GM06990 (cell line): ENCODE measurements around the gene GRID1.

ENCODE experiments used
- DNase-seq: peaks from one replicate; pipeline ENCODE4 v3.0.0-alpha.2; 2011; ENCODE audit not compliant: insufficient read length; ENCODE audit errors: extremely low read depth
- H3K27me3 ChIP-seq: replicated peaks from 2 replicates; pipeline ENCODE4 v1.6.0; 2011; ENCODE audit warnings: low read length; ENCODE audit not compliant: control insufficient read depth, insufficient read depth
- H3K36me3 ChIP-seq: 2 replicates; pipeline ENCODE4 v1.5.1; 2011; ENCODE audit warnings: low read length; ENCODE audit not compliant: control insufficient read depth, insufficient read depth
- H3K4me3 ChIP-seq: replicated peaks from 2 replicates; pipeline ENCODE4 v1.5.1; 2011; ENCODE audit warnings: low read depth, mild to moderate bottlenecking, control low read depth, low read length
- TF ChIP-seq, protein P1 (sequence below): IDR thresholded peaks from 2 replicates; pipeline ENCODE4 v1.5.1; 2011; ENCODE audit warnings: low read length, control low read depth, mild to moderate bottlenecking, inconsistent platforms; ENCODE audit not compliant: insufficient read depth, poor library complexity, severe bottlenecking

The GRID1 gene

DNA sequence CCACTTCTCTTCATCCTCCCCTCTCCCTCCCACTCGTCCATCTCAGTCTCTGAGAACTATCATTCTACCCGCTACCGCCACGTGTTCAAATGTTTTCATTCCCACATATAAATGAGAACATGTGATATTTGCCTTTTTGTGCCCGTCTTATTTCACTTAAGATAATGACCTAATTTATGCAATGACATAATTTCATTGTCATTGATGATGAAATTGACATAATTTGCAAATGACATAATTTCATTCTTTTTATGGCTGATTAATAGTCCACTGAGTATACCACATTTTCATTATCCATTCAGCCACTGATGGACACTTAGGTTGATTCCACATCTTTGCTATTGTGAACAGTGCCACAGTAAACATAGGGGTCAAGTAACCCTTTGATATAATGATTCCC, 292.3 kb downstream of the GRID1 start:
- DNase-seq, result no peak
- H3K27me3 ChIP-seq, result no peaks in the 10 kb centered on the region
- TF ChIP-seq, protein P1, sequence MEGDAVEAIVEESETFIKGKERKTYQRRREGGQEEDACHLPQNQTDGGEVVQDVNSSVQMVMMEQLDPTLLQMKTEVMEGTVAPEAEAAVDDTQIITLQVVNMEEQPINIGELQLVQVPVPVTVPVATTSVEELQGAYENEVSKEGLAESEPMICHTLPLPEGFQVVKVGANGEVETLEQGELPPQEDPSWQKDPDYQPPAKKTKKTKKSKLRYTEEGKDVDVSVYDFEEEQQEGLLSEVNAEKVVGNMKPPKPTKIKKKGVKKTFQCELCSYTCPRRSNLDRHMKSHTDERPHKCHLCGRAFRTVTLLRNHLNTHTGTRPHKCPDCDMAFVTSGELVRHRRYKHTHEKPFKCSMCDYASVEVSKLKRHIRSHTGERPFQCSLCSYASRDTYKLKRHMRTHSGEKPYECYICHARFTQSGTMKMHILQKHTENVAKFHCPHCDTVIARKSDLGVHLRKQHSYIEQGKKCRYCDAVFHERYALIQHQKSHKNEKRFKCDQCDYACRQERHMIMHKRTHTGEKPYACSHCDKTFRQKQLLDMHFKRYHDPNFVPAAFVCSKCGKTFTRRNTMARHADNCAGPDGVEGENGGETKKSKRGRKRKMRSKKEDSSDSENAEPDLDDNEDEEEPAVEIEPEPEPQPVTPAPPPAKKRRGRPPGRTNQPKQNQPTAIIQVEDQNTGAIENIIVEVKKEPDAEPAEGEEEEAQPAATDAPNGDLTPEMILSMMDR, result no peak
- no peaks in the 10 kb centered on the region for H3K36me3 ChIP-seq
- no peak overlapping the region for H3K4me3 ChIP-seq

DNA sequence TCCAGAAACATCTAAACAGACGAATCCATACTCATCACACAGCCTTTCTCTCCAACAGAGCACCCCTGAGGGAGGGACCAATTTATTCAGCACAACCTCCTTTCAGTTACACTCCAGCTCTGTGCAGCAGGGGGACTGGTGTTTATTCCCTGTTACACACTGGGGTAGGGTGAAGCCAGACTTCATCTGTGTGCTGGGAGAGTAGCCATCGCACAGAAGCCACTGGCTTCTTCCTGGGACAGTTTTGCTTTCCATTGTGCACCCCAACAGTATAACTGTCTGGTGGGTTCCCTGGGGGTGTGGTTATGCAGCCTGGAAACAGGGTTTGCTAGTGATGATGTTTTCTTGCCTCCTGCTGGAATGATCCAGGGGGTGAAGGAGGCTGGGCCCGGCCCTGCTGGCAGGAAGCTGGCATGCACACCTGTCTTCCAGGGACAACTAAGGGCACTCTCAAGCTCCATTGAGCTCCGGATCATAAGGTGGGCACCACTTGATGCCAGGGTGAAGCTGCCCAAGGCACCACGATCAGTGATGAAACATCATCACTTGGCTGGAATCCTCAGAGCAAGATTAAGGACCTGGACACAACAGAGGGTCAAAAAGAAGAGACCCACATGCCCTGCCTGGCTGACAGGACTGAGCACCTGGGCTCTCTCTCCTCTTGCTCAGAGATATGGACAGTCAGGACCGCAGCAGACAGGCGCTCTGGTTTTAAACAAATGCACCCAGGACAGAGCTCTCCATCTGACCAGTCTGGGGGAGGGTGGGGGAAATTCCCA, 293.2 kb downstream of the GRID1 start:
- H3K36me3 ChIP-seq, result no peaks in the 10 kb centered on the region
- H3K4me3 ChIP-seq, result no peak overlapping the region
- H3K27me3 ChIP-seq, result no peaks in the 10 kb centered on the region
- DNase-seq, result no peak
- TF ChIP-seq, protein P1, result no peak

DNA sequence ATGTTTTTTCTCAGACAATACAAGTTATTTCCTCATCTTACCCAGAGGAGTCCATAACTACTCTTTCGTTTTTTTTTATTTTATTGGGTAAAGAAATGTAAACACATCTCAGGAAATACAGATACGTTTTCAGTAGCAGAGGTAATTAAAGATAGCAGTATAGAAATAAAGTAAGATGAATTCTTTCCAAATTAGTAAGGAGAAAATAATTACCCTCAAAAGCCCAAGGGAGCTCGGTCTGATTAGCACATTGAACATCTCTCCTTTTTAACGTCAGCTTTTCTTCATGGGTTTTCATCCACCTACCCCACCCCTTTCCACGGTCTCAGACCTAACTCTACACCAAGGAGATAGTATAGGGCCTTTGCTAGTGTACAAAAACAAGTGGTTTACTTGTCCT, 294.2 kb downstream of the GRID1 start:
- Histone ChIP-seq H3K36me3 (no peaks in the 10 kb centered on the region), H3K4me3 (no peak overlapping the region), H3K27me3 (no peaks in the 10 kb centered on the region)
- TF ChIP-seq, protein P1, result no peak
- no peak for DNase-seq

DNA sequence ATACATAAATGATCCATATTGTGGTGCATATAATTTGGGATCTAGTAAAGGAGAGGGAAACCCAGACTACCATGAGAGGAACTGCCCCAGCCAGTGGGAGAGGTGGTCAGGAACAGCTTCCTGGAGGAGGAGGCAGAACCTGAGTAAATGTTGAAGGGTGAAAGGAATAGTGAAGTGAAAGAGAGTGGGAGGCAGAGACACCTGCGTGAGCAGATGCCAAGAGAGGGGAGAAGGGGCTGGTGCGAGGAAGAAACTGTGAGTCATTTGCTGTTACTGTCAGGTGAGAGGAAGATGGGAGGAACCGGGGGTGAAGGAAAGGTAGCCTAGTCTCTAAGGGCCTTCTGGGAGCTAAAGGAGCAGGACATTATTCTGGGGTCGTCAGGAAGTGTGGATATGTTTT, 294.8 kb downstream of the GRID1 start:
- H3K27me3 ChIP-seq, result no peaks in the 10 kb centered on the region
- no peak for DNase-seq
- TF ChIP-seq, protein P1, result no peak
- no peaks in the 10 kb centered on the region for H3K36me3 ChIP-seq
- no peak overlapping the region for H3K4me3 ChIP-seq

DNA sequence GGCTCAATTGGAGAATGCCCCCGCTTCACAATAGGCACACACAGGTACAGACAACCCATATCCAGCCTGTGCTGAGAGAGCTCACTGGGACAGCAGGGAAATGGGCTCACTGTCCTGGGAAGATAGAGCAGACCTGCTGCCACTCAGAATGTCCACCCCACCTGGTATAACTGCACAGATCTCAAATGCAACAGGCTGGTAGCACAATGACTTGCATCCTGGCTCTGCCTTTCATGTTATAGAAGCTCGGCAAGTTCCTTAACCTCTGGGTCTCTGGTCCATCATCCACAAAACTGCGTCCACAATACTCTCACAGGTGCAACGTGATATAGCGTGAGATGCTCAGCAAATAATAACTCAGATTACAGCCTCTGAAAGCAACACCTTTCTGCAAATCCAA, 295.4 kb downstream of the GRID1 start:
- Histone ChIP-seq H3K27me3 (no peaks in the 10 kb centered on the region), H3K4me3 (no peak overlapping the region), H3K36me3 (no peaks in the 10 kb centered on the region)
- DNase-seq, result no peak
- TF ChIP-seq, protein P1, result no peak
